ENCODE measurements around the gene KCNE2.

DNA sequence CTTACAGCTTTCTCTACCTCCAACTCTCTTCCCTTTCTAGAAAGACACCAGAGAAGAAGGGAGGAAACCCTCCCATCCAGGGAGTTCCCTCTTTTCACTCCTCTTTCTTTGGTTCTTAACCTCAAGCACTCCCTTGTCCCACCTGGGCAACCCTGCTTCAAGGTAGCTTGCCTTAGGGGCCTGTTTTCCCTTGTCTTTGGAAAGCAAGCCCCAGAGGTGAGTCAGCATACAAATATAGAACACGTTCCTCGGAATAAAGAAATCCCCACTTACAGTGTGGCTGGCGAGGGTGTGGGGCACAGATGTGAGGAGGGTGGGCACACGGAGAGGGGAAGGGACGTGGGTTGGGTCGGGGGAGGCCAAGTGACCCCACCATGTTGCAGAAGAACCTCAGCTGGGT lies 26.1 kb upstream of the KCNE2 start:
- TF ChIP-seq, protein P1, sequence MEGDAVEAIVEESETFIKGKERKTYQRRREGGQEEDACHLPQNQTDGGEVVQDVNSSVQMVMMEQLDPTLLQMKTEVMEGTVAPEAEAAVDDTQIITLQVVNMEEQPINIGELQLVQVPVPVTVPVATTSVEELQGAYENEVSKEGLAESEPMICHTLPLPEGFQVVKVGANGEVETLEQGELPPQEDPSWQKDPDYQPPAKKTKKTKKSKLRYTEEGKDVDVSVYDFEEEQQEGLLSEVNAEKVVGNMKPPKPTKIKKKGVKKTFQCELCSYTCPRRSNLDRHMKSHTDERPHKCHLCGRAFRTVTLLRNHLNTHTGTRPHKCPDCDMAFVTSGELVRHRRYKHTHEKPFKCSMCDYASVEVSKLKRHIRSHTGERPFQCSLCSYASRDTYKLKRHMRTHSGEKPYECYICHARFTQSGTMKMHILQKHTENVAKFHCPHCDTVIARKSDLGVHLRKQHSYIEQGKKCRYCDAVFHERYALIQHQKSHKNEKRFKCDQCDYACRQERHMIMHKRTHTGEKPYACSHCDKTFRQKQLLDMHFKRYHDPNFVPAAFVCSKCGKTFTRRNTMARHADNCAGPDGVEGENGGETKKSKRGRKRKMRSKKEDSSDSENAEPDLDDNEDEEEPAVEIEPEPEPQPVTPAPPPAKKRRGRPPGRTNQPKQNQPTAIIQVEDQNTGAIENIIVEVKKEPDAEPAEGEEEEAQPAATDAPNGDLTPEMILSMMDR (IDR thresholded peaks at IDR 0.05): no peak
- no peak for TF ChIP-seq POLR2A (IDR thresholded peaks at IDR 0.05)

Measured in lower leg skin (tissue), 3 donors.